GM21526 (cell line): Measurements from ENCODE around the gene SERPINI2.
"Not testable (repeated sequence)": the region's sequence is repeated elsewhere in the genome, so short reads cannot be mapped to it uniquely, and the experiment has no call there.

Source experiments
- ATAC-seq: cut with Tn5 transposase; IDR thresholded peaks from one replicate; pipeline ENCODE4 v1.9.1; 2021; ENCODE audit warnings: moderate library complexity; ENCODE audit not compliant: unreplicated experiment, low FRiP score

SERPINI2 gene

GRCh38 chr3:167450675-167451074 lies 23.2 kb downstream of the SERPINI2 start:
- ATAC-seq = no peak

DNA sequence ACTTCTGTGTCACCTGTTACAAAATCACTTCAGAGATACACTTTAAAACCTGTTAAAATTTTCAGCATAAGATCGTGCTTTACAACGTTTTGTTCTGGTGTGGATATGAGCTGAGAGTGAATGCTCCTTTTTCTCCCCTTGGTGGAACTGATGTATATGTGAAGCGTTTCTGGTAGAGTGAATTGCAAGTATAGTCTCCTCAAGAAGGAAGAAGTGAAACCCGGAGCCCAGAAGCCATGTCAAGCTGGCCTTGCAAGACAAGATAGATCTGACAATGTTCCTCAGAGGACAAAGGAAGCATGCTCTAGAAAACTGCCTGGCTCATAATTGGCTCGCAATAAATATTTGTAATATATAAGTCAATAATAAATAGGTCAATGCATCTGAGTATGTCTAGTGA lies 23.6 kb downstream of the SERPINI2 start:
- ATAC-seq = no peak

GRCh38 chr3:167445491-167445890 lies 28.4 kb downstream of the SERPINI2 start:
- no peak for ATAC-seq

- ATAC-seq = no peak
These were observed 32.6 kb downstream of the SERPINI2 start for GRCh38 chr3:167441256-167441655.

DNA sequence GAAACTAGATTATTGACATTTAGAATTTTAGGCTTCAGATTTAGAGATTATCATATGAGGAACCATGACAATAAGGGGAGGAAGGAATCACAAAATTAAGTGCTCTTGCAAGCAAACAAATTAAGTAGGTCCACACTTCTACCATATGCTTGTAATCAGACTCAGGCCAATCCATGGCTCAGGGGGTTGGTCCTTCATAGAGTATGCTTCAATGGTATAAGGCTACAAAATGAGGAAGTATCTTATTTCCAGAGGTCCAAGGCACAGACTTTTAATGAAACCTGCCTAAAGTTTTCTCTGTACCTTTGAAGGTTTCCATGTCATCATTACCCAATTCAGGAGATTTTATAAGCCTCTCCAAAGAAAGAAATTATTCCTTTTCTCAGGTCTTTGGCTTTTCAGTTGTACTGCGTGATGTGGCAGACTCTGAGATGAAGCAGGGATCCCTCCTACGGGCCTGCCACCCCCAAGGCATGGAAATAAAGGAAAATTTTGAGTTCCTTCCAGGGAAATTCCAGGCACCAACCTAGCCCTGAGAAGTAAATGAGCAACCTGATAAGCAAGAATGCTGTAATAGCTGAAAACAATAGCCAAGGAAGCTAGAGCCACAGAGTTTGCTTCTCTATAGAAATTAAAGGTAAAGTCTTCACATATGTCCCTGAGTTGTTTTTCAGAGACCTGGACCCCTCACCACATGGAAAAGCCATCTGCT lies 36.3 kb downstream of the SERPINI2 start:
- no peak for ATAC-seq

GRCh38 chr3:167426962-167427361 lies 46.9 kb downstream of the SERPINI2 start:
- ATAC-seq = not testable (repeated sequence)

DNA sequence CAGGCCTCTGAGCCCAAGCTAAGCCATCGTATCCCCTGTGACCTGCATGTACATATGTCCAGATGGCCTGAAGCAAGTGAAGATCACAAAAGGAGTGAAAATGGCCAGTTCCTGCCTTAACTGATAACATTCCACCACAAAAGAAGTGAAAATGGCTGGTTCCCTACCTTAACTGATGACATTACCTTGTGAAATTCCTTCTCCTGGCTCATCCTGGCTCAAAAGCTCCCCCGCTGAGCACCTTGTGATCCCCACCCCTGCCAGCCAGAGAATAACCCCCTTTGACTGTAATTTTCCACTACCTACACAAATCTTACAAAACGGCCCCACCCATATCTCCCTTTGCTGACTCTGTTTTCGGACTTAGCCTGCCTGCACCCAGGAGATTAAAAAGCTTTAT lies 51.4 kb downstream of the SERPINI2 start:
- not testable (repeated sequence) for ATAC-seq

DNA sequence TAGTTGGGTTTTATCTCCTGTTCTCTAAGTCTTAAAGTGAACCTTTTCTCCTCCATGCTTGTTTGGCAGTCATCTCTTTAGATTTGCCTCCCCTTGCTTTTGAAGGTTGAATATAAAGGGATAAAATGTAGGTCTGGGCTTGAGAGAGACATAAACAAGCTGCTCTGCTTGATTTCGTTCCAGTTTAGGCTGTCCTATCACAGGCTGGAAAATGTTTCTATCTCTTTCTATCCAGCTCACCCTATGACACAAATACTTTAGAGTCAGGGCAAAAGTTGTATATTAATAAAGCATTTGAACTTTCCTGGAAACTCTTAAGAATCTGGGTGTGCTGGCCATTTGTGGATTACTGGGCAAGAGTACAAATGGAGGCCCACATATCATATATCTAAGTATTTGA lies 64.2 kb downstream of the SERPINI2 start:
- ATAC-seq = no peak

DNA sequence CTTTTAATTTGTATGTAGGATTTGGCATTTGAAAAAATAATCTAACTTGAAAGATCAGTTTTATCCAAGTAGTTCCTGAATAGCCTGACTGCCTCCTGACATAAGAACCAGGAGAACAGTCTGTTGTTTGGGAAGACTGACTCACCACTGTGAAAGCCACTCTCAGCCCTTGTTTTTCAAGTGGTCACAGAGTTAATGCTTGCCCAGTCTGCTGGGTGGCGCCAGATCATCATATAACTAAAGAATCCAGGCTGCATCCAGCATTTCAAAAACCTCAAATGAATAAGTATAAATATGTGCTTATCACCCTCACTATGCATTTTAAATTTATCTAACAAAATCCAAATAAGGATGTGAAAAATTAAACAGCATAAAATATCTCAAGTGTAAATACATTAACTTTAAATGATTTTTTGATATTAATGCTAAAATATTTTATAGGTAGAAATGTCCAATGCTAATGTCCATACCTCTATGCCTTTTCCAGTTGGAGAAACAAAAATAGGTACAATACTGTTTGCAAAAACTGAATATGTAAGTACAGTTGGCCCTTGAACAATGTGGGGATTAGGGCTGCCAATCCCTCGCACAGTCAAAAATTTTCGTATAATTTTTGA lies 66.9 kb downstream of the SERPINI2 start:
- ATAC-seq = no peak

- ATAC-seq = no peak
These were observed 76.0 kb downstream of the SERPINI2 start for GRCh38 chr3:167397826-167398225.

GRCh38 chr3:167396075-167396474 lies 77.8 kb downstream of the SERPINI2 start:
- no peak for ATAC-seq

- ATAC-seq = no peak
These were observed 79.8 kb downstream of the SERPINI2 start for GRCh38 chr3:167394003-167394402.
